HCT116 (cell line): Measurements from ENCODE around the gene CUEDC1. TPM values are rescaled to one million over a fixed set of nuclear protein-coding genes. Genes with fewer than 3 reads are reported as not detected.

ENCODE experiments used
- ATAC-seq: fragments of 200-7000 bp; cut with Tn5 transposase; 2 replicates; pipeline ENCODE4 v1.9.1; 2020; ENCODE audit warnings: mild to moderate bottlenecking, moderate library complexity
- BruUV-seq: library from RNA; stranded (reverse); fragments of 400-500 nt; replicated peaks from 2 replicates; lab custom pipeline; 2021; lab: Mats Ljungman, UMichigan
- CTCF ChIA-PET: fragments of 300-600 bp; sonication (Branson Sonifier 250); formaldehyde crosslinking; loops from one replicate; lab custom pipeline; 2021; ENCODE audit warnings: antibody characterized with exemption; lab: Charles Lee
- POLR2A ChIA-PET: fragments of 300-600, 350-600 bp; sonication (Branson Sonifier 250); formaldehyde crosslinking; loops from one replicate; lab custom pipeline; 2021; ENCODE audit warnings: antibody characterized with exemption; lab: Charles Lee
- RAD21 ChIA-PET, 2 experiments: fragments of 300-600 bp; sonication (Branson Sonifier 250); formaldehyde crosslinking; loops; one replicate each; lab custom pipeline; 2023; ENCODE audit warnings: low total read pairs in 2 of 2; ENCODE audit not compliant: uncharacterized antibody in 2 of 2, unreplicated experiment in 2 of 2, low non-redundant PET in 1 of 2; lab: Charles Lee
- DNase-seq: peaks from one replicate; pipeline ENCODE4 v3.0.0-alpha.2; 2010; ENCODE audit warnings: low read depth, low spot score
- H2AFZ ChIP-seq: fragments of 200-600 bp; shearing (Covaris generic), sonication (generic); 2 replicates; pipeline ENCODE4 v1.6.1; 2017; ENCODE audit warnings: low read depth, mixed run types, mixed read lengths, antibody characterized with exemption, low read length; ENCODE audit not compliant: poor library complexity, severe bottlenecking
- H3K27ac ChIP-seq: 2 replicates; pipeline ENCODE4 v1.5.1; 2012; ENCODE audit warnings: low read depth, low read length
- H3K27me3 ChIP-seq: fragments of 200-600 bp; sonication (generic); 2 replicates; pipeline ENCODE4 v1.6.1; 2016; ENCODE audit warnings: mixed run types, low read length, mixed read lengths; ENCODE audit not compliant: insufficient read depth
- H3K36me3 ChIP-seq, 2 experiments: fragments of 200-500 bp in 1 of 2; fragments of 200-600 bp in 1 of 2; sonication (Bioruptor generic) in 1 of 2; sonication (generic) in 1 of 2; 2 replicates each; pipeline versions ENCODE4 v1.5.1 to v1.6.1; 2014 to 2016; ENCODE audit warnings: low read length in 2 of 2, inconsistent platforms in 1 of 2, mixed read lengths in 1 of 2, mixed run types in 1 of 2; ENCODE audit not compliant: insufficient read depth in 2 of 2, control insufficient read depth in 1 of 2
- H3K4me1 ChIP-seq, 2 experiments: fragments of 200-600 bp in 1 of 2; sonication (generic) in 1 of 2; 2 replicates each; pipeline versions ENCODE4 v1.5.1 to v1.6.1; 2012 to 2017; ENCODE audit warnings: low read length in 2 of 2, inconsistent platforms in 1 of 2, mild to moderate bottlenecking in 1 of 2, mixed read lengths in 1 of 2, mixed run types in 1 of 2, moderate library complexity in 1 of 2; ENCODE audit not compliant: insufficient read depth in 2 of 2, control insufficient read depth in 1 of 2
- H3K4me2 ChIP-seq: fragments of 200-600 bp; sonication (generic); 2 replicates; pipeline ENCODE4 v1.6.1; 2017; ENCODE audit warnings: mixed run types, low read length, mixed read lengths
- H3K4me3 ChIP-seq, 2 experiments: fragments of 200-600 bp in 1 of 2; sonication (generic) in 1 of 2; replicated peaks in 1 of 2; 2 replicates each; pipeline ENCODE4 v1.5.1; 2011 to 2016; ENCODE audit warnings: low read length in 2 of 2, control low read depth in 1 of 2, low read depth in 1 of 2, mild to moderate bottlenecking in 1 of 2, mixed read lengths in 1 of 2, mixed run types in 1 of 2
- H3K79me2 ChIP-seq: fragments of 200-600 bp; sonication (generic); 2 replicates; pipeline ENCODE4 v1.6.1; 2017; ENCODE audit warnings: mild to moderate bottlenecking, mixed run types, low read length, moderate library complexity, mixed read lengths; ENCODE audit not compliant: insufficient read depth
- H3K9ac ChIP-seq: fragments of 200-600 bp; sonication (generic); 2 replicates; pipeline ENCODE4 v1.6.1; 2016; ENCODE audit warnings: low read length, mixed read lengths
- H3K9me2 ChIP-seq: fragments of 200-600 bp; sonication (generic), shearing (Covaris generic); 2 replicates; pipeline ENCODE4 v1.6.1; 2017; ENCODE audit warnings: mixed run types, mild to moderate bottlenecking, moderate library complexity; ENCODE audit not compliant: insufficient read depth
- H3K9me3 ChIP-seq, 2 experiments: fragments of 200-500 bp in 1 of 2; fragments of 200-600 bp in 1 of 2; sonication (Bioruptor generic) in 1 of 2; sonication (generic) in 1 of 2; 2 replicates each; pipeline ENCODE4 v1.6.1; 2014 to 2017; ENCODE audit warnings: low read length in 2 of 2, mixed read lengths in 2 of 2, inconsistent platforms in 1 of 2, low read depth in 1 of 2, mild to moderate bottlenecking in 1 of 2, mixed run types in 1 of 2, moderate library complexity in 1 of 2; ENCODE audit not compliant: control insufficient read depth in 1 of 2, insufficient read depth in 1 of 2
- H4K20me1 ChIP-seq: fragments of 200-600 bp; sonication (generic), shearing (Covaris generic); 2 replicates; pipeline ENCODE4 v1.6.1; 2017; ENCODE audit warnings: mixed run types, mild to moderate bottlenecking, moderate library complexity; ENCODE audit not compliant: insufficient read depth
- CBX3 ChIP-seq: IDR thresholded peaks from 2 replicates; pipeline ENCODE4 v1.6.1; 2012; ENCODE audit warnings: low read depth
- EGR1 ChIP-seq: IDR thresholded peaks from 2 replicates; pipeline ENCODE4 v1.6.1; 2012; ENCODE audit warnings: low read depth
- ELF1 ChIP-seq: IDR thresholded peaks from 2 replicates; pipeline ENCODE4 v1.6.1; 2012; ENCODE audit warnings: low read depth, borderline replicate concordance
- EZH2 ChIP-seq: fragments of 200-600 bp; sonication (generic); IDR thresholded peaks from 2 replicates; pipeline ENCODE4 v1.6.1; 2017; ENCODE audit warnings: antibody characterized with exemption, mixed run types
- EZH2phosphoT487 ChIP-seq: fragments of 200-600 bp; IDR thresholded peaks from 2 replicates; pipeline ENCODE4 v1.6.1; 2018; ENCODE audit warnings: antibody characterized with exemption, borderline replicate concordance
- POLR2AphosphoS5 ChIP-seq: IDR thresholded peaks from 2 replicates; pipeline ENCODE4 v1.6.1; 2011; ENCODE audit warnings: mild to moderate bottlenecking, low read depth, low read length, moderate library complexity
- TCF7L2 ChIP-seq: IDR thresholded peaks from 2 replicates; pipeline ENCODE4 v1.7.0; 2011; ENCODE audit warnings: borderline replicate concordance, inconsistent platforms; ENCODE audit not compliant: insufficient read depth, insufficient read length; ENCODE audit errors: extremely low read depth
- YY1 ChIP-seq: IDR thresholded peaks from 2 replicates; pipeline ENCODE4 v1.6.1; 2011; ENCODE audit warnings: low read length, low read depth, moderate library complexity, mild to moderate bottlenecking; ENCODE audit not compliant: insufficient replicate concordance; ENCODE audit errors: extremely low read depth
- ZBTB33 ChIP-seq: IDR thresholded peaks from 2 replicates; pipeline ENCODE4 v1.6.1; 2011; ENCODE audit warnings: mild to moderate bottlenecking, low read length, moderate library complexity; ENCODE audit not compliant: insufficient replicate concordance; ENCODE audit errors: extremely low read depth
- ZNF274 ChIP-seq: fragments of 200-500 bp; sonication (Bioruptor generic); IDR thresholded peaks from 2 replicates; pipeline ENCODE4 v1.6.1; 2014; ENCODE audit warnings: mild to moderate bottlenecking, low read depth, low read length, inconsistent platforms
- intact Hi-C: fragments of 100-400 bp; cut with micrococcal nuclease; formaldehyde crosslinking; loops from 2 replicates; pipeline ENCODE4 v1.10.0; 2022
- total RNA-seq: library from RNA; stranded (reverse); gene quantifications from one replicate; pipeline ENCODE4 v1.2.1, GENCODE V29; 2021; ENCODE audit not compliant: unreplicated experiment

Gene CUEDC1
- total RNA-seq, 1 experiment from 2014 or later, result 60.2 TPM

GRCh38 chr17:57887161-57887560, 68.1 kb downstream of the CUEDC1 start:
- H3K4me3 ChIP-seq, result no peak overlapping the region
- H2AFZ ChIP-seq, result no peak overlapping the region
- intact Hi-C loops, result no loop called here
- no peak overlapping the region for H3K9ac ChIP-seq
- no TSS peak for BruUV-seq
- ChIA-PET POLR2A (no interaction called here), CTCF (no interaction called here), RAD21 (no interaction called here)
- DNase-seq (no peak), ATAC-seq (no peak)
- no peak overlapping the region for H3K4me2 ChIP-seq
- TF ChIP-seq TCF7L2, result no peak
- TF ChIP-seq EGR1, result no peak
- no peak for TF ChIP-seq CBX3
- TF ChIP-seq ZNF274, result no peak
- no peak for TF ChIP-seq YY1
- no peak for TF ChIP-seq EZH2phosphoT487
- no peak for TF ChIP-seq EZH2
- no peak for TF ChIP-seq ELF1
- TF ChIP-seq POLR2AphosphoS5, result no peak
- TF ChIP-seq ZBTB33, result no peak
- H3K36me3 ChIP-seq, result peaks cover 0 to 19% of the 10 kb centered on the region in 2 experiments; a peak in 2 of 4 replicates
- H3K9me2 ChIP-seq, result no peaks in the 10 kb centered on the region
- peaks cover 31% of the 10 kb centered on the region for H3K79me2 ChIP-seq
- no peak overlapping the region for H3K27ac ChIP-seq
- H3K27me3 ChIP-seq, result no peaks in the 10 kb centered on the region
- H4K20me1 ChIP-seq, result no peaks in the 10 kb centered on the region
- no peaks in the 10 kb centered on the region; a peak in 1 of 4 replicates for H3K9me3 ChIP-seq
- peaks cover 32 to 57% of the 10 kb centered on the region in 2 experiments for H3K4me1 ChIP-seq
